ENCODE results near the gene EME2.
"Not testable (repeated sequence)": the region's sequence is repeated elsewhere in the genome, so short reads cannot be mapped to it uniquely, and the experiment has no call there.

EME2 gene, protein sequence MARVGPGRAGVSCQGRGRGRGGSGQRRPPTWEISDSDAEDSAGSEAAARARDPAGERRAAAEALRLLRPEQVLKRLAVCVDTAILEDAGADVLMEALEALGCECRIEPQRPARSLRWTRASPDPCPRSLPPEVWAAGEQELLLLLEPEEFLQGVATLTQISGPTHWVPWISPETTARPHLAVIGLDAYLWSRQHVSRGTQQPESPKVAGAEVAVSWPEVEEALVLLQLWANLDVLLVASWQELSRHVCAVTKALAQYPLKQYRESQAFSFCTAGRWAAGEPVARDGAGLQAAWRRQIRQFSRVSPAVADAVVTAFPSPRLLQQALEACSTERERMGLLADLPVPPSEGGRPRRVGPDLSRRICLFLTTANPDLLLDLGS

GRCh38 chr16:1772362-1772907 lies at the start of gene EME2:
EME2 (plus strand) TSS chr16:1772810; CDS start chr16:1773228, 418 bp downstream.
- DNase-seq (ENCODE audit: low read depth) = peak; percentile 38

DNA sequence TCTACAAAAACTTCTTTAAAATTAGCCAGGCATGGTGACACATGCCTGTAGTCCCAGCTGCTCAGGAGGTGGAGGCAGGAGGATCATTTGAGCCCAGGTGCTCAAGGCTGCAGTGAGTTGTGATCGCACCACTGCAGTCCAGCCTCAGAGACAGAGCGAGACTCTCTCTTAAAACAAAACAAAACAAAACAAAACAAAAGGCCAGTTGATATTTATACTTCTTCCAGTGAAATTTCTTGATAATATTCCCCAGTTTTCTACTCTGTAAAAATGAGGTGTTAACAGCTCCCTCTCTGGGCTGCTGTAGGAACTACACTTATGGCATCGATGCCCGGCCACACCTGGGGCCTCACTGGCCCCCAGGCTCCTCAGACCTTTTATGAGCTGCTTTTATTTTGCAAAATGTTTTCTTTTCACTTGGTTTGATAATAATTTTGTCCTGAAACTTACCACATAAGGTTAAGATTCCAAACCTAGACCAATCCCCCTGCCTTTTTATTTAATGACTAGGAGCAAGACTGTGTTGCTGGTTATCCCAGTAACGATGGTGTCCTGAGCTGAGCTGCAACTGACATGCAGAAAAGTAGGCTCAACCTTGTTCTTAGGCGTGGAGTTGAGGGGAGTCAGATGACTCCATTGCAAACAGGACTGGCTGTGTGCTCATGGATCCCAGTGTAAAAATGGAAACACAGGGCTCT lies 49.0 kb upstream of the EME2 start:
- peak; percentile 53 for DNase-seq (ENCODE audit: low read depth)

DNA sequence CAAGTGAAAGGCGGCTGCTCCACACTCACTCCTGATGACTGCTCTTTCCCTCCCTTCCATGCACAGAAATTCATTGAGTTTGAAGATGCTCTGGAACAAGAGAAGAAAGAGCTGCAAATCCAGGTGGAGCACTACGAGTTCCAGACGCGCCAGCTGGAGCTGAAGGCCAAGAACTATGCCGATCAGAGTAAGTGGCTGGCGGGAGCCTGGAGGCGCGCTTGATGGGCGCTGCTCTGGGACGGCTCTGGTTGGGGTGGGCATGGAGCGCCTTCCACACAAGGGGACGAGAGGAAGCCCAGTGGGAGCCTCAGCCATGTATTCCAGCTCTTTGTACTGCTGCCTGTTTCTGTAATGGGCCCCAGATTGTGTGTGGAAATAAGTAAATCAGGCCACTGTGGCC lies 48.1 kb upstream of the EME2 start:
- DNase-seq (ENCODE audit: low read depth) = no peak

DNA sequence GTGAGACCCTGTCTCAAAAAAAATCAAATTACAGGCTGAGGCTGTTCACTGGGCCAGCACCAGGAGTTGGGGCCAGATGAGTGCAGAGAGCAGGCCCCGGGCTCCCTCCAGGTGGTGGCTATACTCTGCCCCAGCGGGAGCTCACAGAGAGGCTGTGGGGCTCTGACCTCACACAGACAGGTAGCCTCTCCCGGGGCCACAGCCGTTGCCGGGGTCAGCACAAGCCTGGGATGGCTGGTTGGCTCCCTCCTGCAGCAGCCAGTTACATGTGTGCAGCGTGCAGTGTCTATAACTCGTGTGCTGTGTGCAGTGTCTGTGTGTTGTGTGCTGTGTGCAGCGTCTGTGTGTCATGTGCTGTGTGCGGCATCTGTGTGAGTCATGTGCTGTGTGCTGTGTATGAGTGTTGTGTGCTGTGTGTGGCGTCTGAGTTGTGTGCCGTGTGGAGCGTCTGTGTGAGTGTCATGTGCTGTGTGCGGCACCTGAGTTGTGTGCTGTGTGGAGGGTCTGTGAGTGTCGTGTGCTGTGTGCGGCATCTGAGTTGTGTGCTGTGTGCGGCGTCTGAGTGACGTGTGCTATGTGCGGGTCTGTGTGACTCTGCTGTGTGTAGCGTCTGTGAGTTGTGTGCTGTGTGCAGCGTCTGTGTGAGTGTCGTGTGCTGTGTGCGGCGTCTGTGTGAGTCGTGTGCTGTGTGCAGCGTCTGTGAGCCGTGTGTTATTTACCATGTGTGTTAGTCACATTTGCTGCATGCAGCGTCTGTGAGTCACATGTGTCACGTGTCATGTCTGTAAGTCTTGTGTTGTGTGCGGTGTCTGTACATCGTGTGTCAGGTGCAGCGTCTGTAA lies 45.7 kb upstream of the EME2 start:
- no peak for DNase-seq (ENCODE audit: low read depth)

DNA sequence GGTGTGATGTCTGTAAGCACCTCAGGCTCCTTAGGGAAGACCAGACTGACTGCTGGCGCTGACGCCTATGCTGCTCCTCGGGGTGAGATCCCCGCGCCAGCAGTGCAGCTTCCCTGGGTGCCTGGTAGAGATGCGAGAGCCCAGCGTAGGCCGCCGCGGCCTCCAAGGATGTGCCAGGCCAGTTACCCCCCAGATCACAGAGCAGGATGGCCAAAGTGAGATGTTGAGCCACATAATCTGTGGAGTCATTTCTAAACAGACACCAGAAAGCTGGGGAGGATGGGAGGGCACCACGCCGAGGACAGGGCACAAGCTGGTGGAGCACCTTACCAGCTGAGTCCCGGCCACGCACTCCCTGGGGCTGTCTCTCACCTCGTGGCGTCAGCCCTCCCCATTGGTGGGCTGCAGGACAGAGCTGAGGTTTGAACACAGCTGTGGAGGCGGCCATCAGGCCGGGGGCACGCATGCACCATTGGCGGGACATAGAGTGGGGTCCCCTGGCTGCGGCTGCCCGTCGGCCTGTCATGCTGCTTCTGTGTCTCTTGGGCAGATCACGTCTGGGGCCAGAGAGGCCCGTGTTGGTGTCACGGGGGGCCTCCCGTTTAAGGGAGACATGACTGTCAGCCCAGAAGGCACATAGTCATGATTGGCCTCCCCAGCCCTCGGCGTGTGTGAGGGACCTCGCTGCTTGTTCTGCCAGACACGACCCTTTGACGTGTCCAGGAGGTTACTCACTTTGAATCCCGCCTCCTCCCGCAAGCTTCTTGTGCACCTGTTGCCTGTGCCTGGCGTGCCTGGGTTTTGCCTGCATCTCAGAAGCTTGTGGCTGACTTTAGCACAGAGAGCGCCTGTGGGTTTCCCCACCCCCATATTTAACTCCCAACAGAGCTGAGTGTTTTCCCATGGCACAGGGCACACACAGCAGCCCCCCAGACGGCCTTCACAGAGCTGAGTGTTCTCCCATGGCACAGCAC lies 44.7 kb upstream of the EME2 start:
- no peak for DNase-seq (ENCODE audit: low read depth)

GRCh38 chr16:1729026-1729425 lies 43.6 kb upstream of the EME2 start:
- no peak for DNase-seq (ENCODE audit: low read depth)

DNA sequence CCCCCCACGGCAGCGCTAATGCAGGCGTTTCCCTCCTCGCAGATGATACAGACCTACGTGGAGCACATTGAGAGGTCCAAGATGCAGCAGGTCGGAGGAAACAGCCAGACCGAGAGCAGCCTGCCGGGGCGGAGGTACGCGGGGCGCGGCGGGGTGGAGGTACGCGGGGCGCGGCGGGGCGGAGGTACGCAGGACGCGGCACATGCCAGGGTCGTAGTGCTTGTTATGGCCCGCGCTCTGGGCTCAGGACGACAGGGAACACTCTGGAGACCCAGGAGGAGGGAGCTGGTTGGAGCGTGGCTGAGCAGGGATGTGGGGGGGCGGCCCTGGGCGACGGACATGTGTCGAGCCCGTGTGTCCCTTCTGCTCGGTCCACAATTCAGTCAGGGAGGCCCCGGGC lies 43.2 kb upstream of the EME2 start:
- DNase-seq (ENCODE audit: low read depth) = no peak

- no peak for DNase-seq (ENCODE audit: low read depth)
These were observed 41.5 kb upstream of the EME2 start for GRCh38 chr16:1731073-1731472.

- no peak for DNase-seq (ENCODE audit: low read depth)
These were observed 41.0 kb upstream of the EME2 start for GRCh38 chr16:1731603-1732002.

DNA sequence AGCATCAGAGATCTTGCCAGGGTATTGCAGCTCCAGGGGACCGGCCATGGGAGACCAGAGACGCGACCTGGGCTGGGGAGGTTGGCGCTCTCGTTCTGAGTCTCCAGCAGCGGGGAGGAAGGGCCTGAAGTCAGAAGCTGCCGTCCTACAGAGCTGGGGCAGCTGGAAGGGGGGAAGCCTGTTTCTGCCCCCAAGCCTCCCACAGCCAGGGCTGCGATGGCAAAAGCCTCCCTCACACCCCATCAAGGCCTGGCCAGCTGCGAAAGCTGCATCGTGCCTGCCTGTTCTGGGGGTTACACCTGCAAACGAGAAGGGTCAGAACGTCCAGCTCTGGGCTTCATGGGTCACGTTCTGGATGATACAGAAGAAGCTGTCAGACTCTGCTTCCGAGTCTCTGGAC lies 40.5 kb upstream of the EME2 start:
- DNase-seq (ENCODE audit: low read depth) = no peak

DNA sequence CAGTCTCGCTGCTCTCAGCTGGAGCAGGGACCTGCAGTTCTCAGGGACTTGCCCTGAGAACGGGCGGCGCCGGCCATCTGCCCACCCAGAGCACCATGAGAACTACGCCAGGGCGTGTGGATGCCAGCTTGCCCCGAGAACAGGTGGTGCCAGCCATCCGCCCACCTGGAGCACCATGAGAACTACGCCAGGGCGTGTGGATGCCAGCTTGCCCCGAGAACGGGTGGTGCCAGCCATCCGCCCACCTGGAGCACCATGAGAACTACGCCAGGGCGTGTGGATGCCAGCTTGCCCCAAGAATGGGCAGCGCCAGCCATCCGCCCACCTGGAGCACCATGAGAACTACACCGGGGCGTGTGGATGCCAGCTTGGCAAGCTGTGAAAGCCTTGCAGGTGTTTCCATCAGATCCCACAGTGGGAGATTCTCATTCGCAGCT lies 40.0 kb upstream of the EME2 start:
- not testable (repeated sequence) for DNase-seq (ENCODE audit: low read depth)

GRCh38 chr16:1734123-1734522 lies 38.5 kb upstream of the EME2 start:
- DNase-seq (ENCODE audit: low read depth) = no peak

DNA sequence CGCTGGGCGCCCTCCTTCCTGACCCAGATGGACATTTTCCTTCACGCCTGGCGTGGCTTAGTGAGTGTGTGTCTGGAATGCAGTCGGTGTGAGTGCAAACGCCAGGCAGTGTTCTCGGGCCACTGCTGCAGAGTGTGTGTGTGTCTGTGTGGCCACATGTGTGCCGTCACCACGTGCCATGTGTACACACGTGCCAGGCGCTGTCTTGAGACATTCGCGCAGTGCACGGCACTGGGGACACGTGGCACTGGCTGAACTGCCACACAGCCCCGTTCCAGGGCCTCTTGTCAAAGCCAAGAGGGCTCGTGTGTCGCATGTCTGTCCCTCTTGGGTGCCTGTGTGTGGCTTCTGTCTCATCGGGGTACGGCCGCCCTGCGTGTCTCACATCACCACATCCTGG lies 37.8 kb upstream of the EME2 start:
- DNase-seq (ENCODE audit: low read depth) = no peak

DNA sequence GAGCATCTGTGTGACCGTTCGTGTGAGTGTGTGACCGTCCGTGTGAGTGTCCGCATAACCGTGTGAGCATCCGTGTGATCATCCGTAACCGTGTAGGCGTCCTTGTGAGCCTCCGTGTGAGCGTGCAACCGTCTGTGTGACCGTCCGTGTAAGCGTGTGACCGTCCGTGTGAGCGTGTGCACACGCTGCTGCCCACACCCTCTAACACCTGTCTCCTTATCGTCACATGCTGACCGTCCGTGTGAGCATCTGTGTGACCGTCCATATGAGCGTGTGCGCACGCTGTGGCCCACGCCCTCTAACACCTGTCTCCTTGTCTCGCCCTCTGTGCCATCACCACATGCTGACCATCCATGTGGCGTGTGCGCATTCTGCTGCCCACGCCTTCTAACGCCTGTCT lies 32.4 kb upstream of the EME2 start:
- no peak for DNase-seq (ENCODE audit: low read depth)

GRCh38 chr16:1740781-1741490 lies 31.7 kb upstream of the EME2 start:
- no peak for DNase-seq (ENCODE audit: low read depth)

DNA sequence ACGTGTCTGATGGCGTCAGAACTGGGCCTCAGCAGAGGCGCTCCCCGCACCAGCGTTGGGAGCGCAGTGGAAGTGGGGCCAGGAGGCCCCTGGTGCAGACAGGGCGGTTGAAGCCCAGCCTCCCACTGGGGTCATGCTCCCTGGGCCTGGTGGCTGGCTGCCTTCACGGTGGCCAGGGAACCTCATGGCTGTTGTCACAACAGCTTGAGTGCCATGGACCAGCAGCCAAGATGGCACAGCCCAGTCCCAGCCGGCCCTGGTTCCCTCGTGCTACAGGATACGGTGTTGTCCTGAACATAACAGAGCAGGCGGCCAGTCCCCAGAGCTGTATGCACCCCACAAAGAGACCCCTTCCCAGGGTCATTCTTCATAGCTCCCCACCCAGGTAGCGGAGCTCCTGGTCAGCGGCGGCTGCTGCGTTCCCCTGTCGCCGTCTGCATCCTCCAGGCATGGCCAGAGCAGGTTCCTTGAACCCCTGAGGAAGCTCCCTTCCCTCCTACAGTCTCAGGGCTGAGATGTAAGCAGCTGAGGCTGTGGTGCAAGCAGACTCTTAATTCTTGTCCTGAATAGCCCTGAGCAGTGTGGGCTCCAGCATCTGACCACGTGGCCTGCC lies 31.0 kb upstream of the EME2 start:
- DNase-seq (ENCODE audit: low read depth) = no peak

DNA sequence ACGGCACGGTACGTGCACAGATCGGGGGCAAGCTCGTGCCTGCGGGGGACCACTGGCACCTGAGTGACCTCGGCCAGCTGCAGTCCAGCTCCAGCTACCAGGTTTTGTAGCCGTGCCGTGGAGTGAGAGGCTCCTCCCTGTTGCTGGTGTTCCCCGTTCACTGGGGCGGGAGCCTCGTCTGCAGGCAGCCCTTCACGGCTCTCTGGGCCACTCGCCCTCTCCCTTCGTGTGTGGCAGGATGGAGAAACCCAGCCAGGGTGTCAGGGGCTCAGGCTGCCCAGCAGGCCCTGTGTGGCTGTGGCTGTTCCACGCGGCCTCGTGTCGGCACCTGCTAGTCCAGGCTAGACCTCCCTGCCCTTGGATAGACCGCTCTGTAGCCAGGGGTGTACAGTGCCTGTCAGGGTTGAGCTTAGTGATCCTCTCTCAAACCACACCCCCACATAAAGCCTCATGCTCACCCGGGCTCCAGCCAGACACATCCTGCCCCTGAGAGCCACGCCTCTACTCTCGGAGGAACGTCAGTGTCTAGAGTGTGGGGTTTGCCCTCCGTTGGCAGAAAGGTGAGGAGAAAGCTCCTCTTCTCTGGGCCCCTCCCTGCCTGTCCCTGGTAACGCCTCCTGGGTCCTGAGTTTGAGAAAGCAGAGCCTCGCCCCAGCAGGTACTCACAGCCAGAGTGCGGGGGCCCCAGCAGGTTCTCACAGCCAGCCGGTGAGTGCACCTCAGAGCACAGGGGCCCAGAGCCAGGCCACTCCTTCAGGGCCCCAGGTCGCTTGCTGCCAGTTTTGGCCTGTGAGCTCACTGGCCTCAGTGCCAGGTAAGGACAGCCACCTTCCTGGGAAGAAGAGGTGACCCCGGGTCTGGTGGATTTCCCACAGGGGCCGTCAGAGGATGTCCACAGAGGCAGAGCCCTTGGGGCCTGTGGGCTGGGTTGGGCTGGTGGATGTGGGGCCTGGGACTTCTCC lies 29.0 kb upstream of the EME2 start:
- no peak for DNase-seq (ENCODE audit: low read depth)

DNA sequence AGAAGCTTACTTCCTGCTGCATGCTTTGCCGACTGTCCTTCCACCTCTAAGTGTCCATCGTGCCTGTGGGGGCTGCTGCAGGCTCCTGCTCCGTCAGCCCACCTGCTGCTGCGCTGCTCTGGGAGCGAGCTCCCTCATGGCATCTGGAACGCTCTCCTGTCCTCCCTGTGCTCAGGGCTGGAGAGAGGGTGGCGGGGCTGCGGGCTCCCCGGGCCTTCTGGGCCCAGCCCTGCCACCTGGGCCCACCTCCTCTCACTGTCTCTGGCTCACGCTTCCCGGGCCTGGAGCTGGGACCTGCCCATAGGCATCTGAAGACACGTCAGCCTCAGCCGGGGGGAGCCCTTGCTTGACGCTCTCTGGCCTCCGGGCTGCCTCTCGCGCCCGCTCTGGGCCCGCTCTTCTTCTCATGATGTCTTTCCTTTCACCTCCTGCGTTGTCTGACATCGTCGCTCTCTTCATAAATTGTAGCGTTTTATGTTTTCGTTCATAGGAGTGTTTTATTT lies 28.2 kb upstream of the EME2 start:
- DNase-seq (ENCODE audit: low read depth) = no peak
